HCT116 (cell line): ENCODE data around the gene FBXO24. TPM values are rescaled to one million over a fixed set of nuclear protein-coding genes. Genes with fewer than 3 reads are reported as not detected.

Experiments used
- ATAC-seq: fragments of 200-7000 bp; cut with Tn5 transposase; 2 replicates; pipeline ENCODE4 v1.9.1; 2020; ENCODE audit warnings: mild to moderate bottlenecking, moderate library complexity
- BruUV-seq: library from RNA; stranded (reverse); fragments of 400-500 nt; replicated peaks from 2 replicates; lab custom pipeline; 2021; lab: Mats Ljungman, UMichigan
- CTCF ChIA-PET: fragments of 300-600 bp; sonication (Branson Sonifier 250); formaldehyde crosslinking; loops from one replicate; lab custom pipeline; 2021; ENCODE audit warnings: antibody characterized with exemption; lab: Charles Lee
- POLR2A ChIA-PET: fragments of 300-600, 350-600 bp; sonication (Branson Sonifier 250); formaldehyde crosslinking; loops from one replicate; lab custom pipeline; 2021; ENCODE audit warnings: antibody characterized with exemption; lab: Charles Lee
- RAD21 ChIA-PET, 2 experiments: fragments of 300-600 bp; sonication (Branson Sonifier 250); formaldehyde crosslinking; loops; one replicate each; lab custom pipeline; 2023; ENCODE audit warnings: low total read pairs in 2 of 2; ENCODE audit not compliant: uncharacterized antibody in 2 of 2, unreplicated experiment in 2 of 2, low non-redundant PET in 1 of 2; lab: Charles Lee
- DNase-seq: peaks from one replicate; pipeline ENCODE4 v3.0.0-alpha.2; 2010; ENCODE audit warnings: low read depth, low spot score
- H2AFZ ChIP-seq: fragments of 200-600 bp; shearing (Covaris generic), sonication (generic); 2 replicates; pipeline ENCODE4 v1.6.1; 2017; ENCODE audit warnings: low read depth, mixed run types, mixed read lengths, antibody characterized with exemption, low read length; ENCODE audit not compliant: poor library complexity, severe bottlenecking
- H3K27ac ChIP-seq: 2 replicates; pipeline ENCODE4 v1.5.1; 2012; ENCODE audit warnings: low read depth, low read length
- H3K27me3 ChIP-seq: fragments of 200-600 bp; sonication (generic); 2 replicates; pipeline ENCODE4 v1.6.1; 2016; ENCODE audit warnings: mixed run types, low read length, mixed read lengths; ENCODE audit not compliant: insufficient read depth
- H3K36me3 ChIP-seq, 2 experiments: fragments of 200-500 bp in 1 of 2; fragments of 200-600 bp in 1 of 2; sonication (Bioruptor generic) in 1 of 2; sonication (generic) in 1 of 2; 2 replicates each; pipeline versions ENCODE4 v1.5.1 to v1.6.1; 2014 to 2016; ENCODE audit warnings: low read length in 2 of 2, inconsistent platforms in 1 of 2, mixed read lengths in 1 of 2, mixed run types in 1 of 2; ENCODE audit not compliant: insufficient read depth in 2 of 2, control insufficient read depth in 1 of 2
- H3K4me1 ChIP-seq, 2 experiments: fragments of 200-600 bp in 1 of 2; sonication (generic) in 1 of 2; 2 replicates each; pipeline versions ENCODE4 v1.5.1 to v1.6.1; 2012 to 2017; ENCODE audit warnings: low read length in 2 of 2, inconsistent platforms in 1 of 2, mild to moderate bottlenecking in 1 of 2, mixed read lengths in 1 of 2, mixed run types in 1 of 2, moderate library complexity in 1 of 2; ENCODE audit not compliant: insufficient read depth in 2 of 2, control insufficient read depth in 1 of 2
- H3K4me2 ChIP-seq: fragments of 200-600 bp; sonication (generic); 2 replicates; pipeline ENCODE4 v1.6.1; 2017; ENCODE audit warnings: mixed run types, low read length, mixed read lengths
- H3K4me3 ChIP-seq, 2 experiments: fragments of 200-600 bp in 1 of 2; sonication (generic) in 1 of 2; replicated peaks in 1 of 2; 2 replicates each; pipeline ENCODE4 v1.5.1; 2011 to 2016; ENCODE audit warnings: low read length in 2 of 2, control low read depth in 1 of 2, low read depth in 1 of 2, mild to moderate bottlenecking in 1 of 2, mixed read lengths in 1 of 2, mixed run types in 1 of 2
- H3K79me2 ChIP-seq: fragments of 200-600 bp; sonication (generic); 2 replicates; pipeline ENCODE4 v1.6.1; 2017; ENCODE audit warnings: mild to moderate bottlenecking, mixed run types, low read length, moderate library complexity, mixed read lengths; ENCODE audit not compliant: insufficient read depth
- H3K9ac ChIP-seq: fragments of 200-600 bp; sonication (generic); 2 replicates; pipeline ENCODE4 v1.6.1; 2016; ENCODE audit warnings: low read length, mixed read lengths
- H3K9me2 ChIP-seq: fragments of 200-600 bp; sonication (generic), shearing (Covaris generic); 2 replicates; pipeline ENCODE4 v1.6.1; 2017; ENCODE audit warnings: mixed run types, mild to moderate bottlenecking, moderate library complexity; ENCODE audit not compliant: insufficient read depth
- H3K9me3 ChIP-seq, 2 experiments: fragments of 200-500 bp in 1 of 2; fragments of 200-600 bp in 1 of 2; sonication (Bioruptor generic) in 1 of 2; sonication (generic) in 1 of 2; 2 replicates each; pipeline ENCODE4 v1.6.1; 2014 to 2017; ENCODE audit warnings: low read length in 2 of 2, mixed read lengths in 2 of 2, inconsistent platforms in 1 of 2, low read depth in 1 of 2, mild to moderate bottlenecking in 1 of 2, mixed run types in 1 of 2, moderate library complexity in 1 of 2; ENCODE audit not compliant: control insufficient read depth in 1 of 2, insufficient read depth in 1 of 2
- H4K20me1 ChIP-seq: fragments of 200-600 bp; sonication (generic), shearing (Covaris generic); 2 replicates; pipeline ENCODE4 v1.6.1; 2017; ENCODE audit warnings: mixed run types, mild to moderate bottlenecking, moderate library complexity; ENCODE audit not compliant: insufficient read depth
- ATF3 ChIP-seq: IDR thresholded peaks from 2 replicates; pipeline ENCODE4 v1.6.1; 2012
- CBX3 ChIP-seq: IDR thresholded peaks from 2 replicates; pipeline ENCODE4 v1.6.1; 2012; ENCODE audit warnings: low read depth
- CEBPB ChIP-seq: IDR thresholded peaks from 2 replicates; pipeline ENCODE4 v1.6.1; 2012; ENCODE audit warnings: low read depth
- CTCF ChIP-seq, 3 experiments: fragments of 200-600 bp in 1 of 3; sonication (generic) in 1 of 3; IDR thresholded peaks in 2 of 3; conservative IDR thresholded peaks in 1 of 3; 2 replicates each; pipeline ENCODE4 v1.5.1; 2012 to 2017; ENCODE audit warnings: low read depth in 2 of 3, low read length in 2 of 3, antibody characterized with exemption in 1 of 3, borderline replicate concordance in 1 of 3, control low read depth in 1 of 3, mild to moderate bottlenecking in 1 of 3, mixed read lengths in 1 of 3, mixed run types in 1 of 3, moderate library complexity in 1 of 3; ENCODE audit not compliant: insufficient read depth in 1 of 3
- ELF1 ChIP-seq: IDR thresholded peaks from 2 replicates; pipeline ENCODE4 v1.6.1; 2012; ENCODE audit warnings: low read depth, borderline replicate concordance
- POLR2A ChIP-seq: IDR thresholded peaks from 2 replicates; pipeline ENCODE4 v1.7.0; 2011; ENCODE audit warnings: borderline replicate concordance; ENCODE audit not compliant: insufficient read depth, insufficient read length; ENCODE audit errors: extremely low read depth
- RAD21 ChIP-seq: IDR thresholded peaks from 2 replicates; pipeline ENCODE4 v1.6.1; 2012; ENCODE audit warnings: low read depth, mild to moderate bottlenecking
- SIN3A ChIP-seq: IDR thresholded peaks from 2 replicates; pipeline ENCODE4 v1.6.1; 2012; ENCODE audit warnings: low read depth
- SP1 ChIP-seq: IDR thresholded peaks from 2 replicates; pipeline ENCODE4 v1.6.1; 2012; ENCODE audit warnings: low read depth
- SRF ChIP-seq: IDR thresholded peaks from 2 replicates; pipeline ENCODE4 v1.6.1; 2012; ENCODE audit warnings: low read depth
- ZFX ChIP-seq: fragments of 450-650 bp; IDR thresholded peaks from 2 replicates; pipeline ENCODE4 v1.6.1; 2017
- ZNF274 ChIP-seq: fragments of 200-500 bp; sonication (Bioruptor generic); IDR thresholded peaks from 2 replicates; pipeline ENCODE4 v1.6.1; 2014; ENCODE audit warnings: mild to moderate bottlenecking, low read depth, low read length, inconsistent platforms
- intact Hi-C: fragments of 100-400 bp; cut with micrococcal nuclease; formaldehyde crosslinking; loops from 2 replicates; pipeline ENCODE4 v1.10.0; 2022
- total RNA-seq: library from RNA; stranded (reverse); gene quantifications from one replicate; pipeline ENCODE4 v1.2.1, GENCODE V29; 2021; ENCODE audit not compliant: unreplicated experiment
- TF ChIP-seq, protein P1 (sequence below): IDR thresholded peaks from 2 replicates; pipeline ENCODE4 v1.6.1; 2011; ENCODE audit warnings: mild to moderate bottlenecking, low read length, moderate library complexity; ENCODE audit not compliant: insufficient replicate concordance; ENCODE audit errors: extremely low read depth

Gene FBXO24
- total RNA-seq, 1 experiment from 2014 or later: 2.1 TPM

DNA sequence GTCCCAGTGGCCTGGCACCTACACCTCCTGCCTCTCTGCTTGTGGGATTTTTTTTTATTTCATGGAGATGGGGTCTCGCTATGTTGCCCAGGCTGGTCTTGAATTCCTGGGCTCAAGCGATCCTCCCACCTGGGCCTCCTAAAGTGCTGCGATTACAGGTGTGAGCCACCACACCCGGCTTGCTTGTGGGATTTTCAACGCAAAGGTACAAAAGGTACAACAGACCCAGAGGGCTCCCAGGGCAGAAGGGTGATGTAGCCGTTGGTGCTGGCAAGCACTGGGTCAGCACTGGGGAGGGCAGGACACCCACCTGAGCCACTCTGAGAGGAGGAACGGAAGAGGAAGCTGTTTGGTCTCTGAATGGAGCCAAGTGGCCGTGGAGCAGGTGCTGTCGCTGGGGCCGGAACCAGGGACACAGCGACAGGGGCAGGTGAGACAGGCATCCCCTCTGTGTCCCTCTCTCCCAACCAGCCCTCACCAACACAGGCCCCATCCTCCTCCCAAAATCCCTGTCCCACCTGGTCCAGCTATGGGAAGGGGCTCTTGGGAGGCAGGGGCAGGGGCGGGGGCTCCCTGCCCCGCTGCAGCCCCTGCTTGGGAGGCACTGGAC is 9.6 kb upstream of the FBXO24 start (continued):
- TF ChIP-seq ZNF274: no peak

DNA sequence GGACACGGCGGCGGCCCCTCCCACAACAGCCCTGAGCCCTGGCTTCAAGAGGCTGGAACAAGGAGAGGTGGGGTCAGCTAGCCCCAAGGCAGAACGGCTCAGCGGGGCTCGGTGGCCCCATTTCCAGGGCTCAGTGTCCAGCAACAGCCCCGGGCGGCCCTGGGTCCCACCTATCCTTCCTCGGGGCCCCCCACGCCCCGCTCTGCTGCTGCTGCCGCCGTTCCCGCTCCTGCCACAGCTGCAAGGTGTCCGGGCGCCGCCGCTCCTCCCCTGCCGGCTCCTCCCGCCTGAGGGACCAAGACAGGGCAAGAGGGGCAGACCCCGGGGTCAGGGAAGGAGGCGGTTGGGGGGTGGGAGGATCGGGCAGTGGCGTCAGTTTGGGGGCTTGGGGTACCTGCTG is 9.0 kb upstream of the FBXO24 start:
- Histone ChIP-seq H3K4me1 (peaks cover 2 to 9% of the 10 kb centered on the region in 2 experiments; a peak in 3 of 4 replicates), H3K4me2 (no peak overlapping the region), H3K9me2 (no peaks in the 10 kb centered on the region), H3K27me3 (no peaks in the 10 kb centered on the region), H3K79me2 (no peaks in the 10 kb centered on the region), H4K20me1 (no peaks in the 10 kb centered on the region), H3K36me3 (peaks cover 9 to 10% of the 10 kb centered on the region in 2 experiments; a peak in 3 of 4 replicates), H3K9me3 (no peaks in the 10 kb centered on the region), H3K4me3 (no peak overlapping the region), H2AFZ (no peak overlapping the region), H3K9ac (no peak overlapping the region), H3K27ac (no peak overlapping the region)
- ChIA-PET RAD21 (no interaction called here), CTCF (no interaction called here), POLR2A (interaction anchor here (2.5 kb wide), 1 partner anchor 9 kb away, joined by 9 read pairs; the partner anchor contains the start of genes FBXO24 and LRCH4)
- intact Hi-C loops: no loop called here
- DNase-seq (no peak), ATAC-seq (no peak)
- TF ChIP-seq ZFX (no peak), CTCF (IDR thresholded peaks at IDR 0.05 in 2 of 3, conservative IDR thresholded peaks at IDR 0.05 in 1 of 3; ENCODE audit: borderline replicate concordance in 1 of 3, insufficient read depth in 1 of 3, low read depth in 2 of 3, low read length in 2 of 3) (no peak), CEBPB (no peak), CBX3 (no peak), RAD21 (no peak), ATF3 (no peak), ELF1 (no peak), SIN3A (no peak), SP1 (no peak), SRF (no peak), POLR2A (no peak)
- TF ChIP-seq, protein P1, sequence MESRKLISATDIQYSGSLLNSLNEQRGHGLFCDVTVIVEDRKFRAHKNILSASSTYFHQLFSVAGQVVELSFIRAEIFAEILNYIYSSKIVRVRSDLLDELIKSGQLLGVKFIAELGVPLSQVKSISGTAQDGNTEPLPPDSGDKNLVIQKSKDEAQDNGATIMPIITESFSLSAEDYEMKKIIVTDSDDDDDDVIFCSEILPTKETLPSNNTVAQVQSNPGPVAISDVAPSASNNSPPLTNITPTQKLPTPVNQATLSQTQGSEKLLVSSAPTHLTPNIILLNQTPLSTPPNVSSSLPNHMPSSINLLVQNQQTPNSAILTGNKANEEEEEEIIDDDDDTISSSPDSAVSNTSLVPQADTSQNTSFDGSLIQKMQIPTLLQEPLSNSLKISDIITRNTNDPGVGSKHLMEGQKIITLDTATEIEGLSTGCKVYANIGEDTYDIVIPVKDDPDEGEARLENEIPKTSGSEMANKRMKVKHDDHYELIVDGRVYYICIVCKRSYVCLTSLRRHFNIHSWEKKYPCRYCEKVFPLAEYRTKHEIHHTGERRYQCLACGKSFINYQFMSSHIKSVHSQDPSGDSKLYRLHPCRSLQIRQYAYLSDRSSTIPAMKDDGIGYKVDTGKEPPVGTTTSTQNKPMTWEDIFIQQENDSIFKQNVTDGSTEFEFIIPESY: no peak
- no TSS peak for BruUV-seq
